GM18519 (cell line): Measurements from ENCODE around the gene NCAPD2.
A peak's percentile ranks its signal among the peaks of the same experiment; 100 is the strongest.
"Not testable (repeated sequence)": the region's sequence is repeated elsewhere in the genome, so short reads cannot be mapped to it uniquely, and the experiment has no call there.

Source experiments
- ATAC-seq: cut with Tn5 transposase; IDR thresholded peaks from one replicate; pipeline ENCODE4 v1.9.1; 2021; ENCODE audit warnings: mild to moderate bottlenecking, moderate library complexity; ENCODE audit not compliant: unreplicated experiment, low FRiP score

The NCAPD2 gene

DNA sequence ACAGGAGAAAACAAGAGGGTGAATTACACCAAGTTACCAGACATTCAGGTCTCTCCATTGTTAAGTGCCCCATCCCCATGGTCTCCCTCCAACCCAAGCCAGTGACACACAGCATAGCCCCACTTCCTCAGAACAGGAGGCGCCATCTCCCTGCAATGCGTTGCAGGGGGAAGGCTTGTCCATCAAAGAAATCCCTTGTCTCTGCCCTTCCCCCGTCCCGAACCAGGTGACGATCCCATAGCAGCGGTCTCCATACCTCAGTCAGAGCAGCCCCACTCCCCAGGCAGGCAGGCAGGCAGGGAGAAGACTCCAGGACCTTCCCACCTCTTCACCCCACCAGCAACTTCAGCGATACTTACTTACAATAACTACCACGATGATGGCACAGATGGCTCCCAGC, 29.4 kb upstream of the NCAPD2 start:
- ATAC-seq, result no peak

DNA sequence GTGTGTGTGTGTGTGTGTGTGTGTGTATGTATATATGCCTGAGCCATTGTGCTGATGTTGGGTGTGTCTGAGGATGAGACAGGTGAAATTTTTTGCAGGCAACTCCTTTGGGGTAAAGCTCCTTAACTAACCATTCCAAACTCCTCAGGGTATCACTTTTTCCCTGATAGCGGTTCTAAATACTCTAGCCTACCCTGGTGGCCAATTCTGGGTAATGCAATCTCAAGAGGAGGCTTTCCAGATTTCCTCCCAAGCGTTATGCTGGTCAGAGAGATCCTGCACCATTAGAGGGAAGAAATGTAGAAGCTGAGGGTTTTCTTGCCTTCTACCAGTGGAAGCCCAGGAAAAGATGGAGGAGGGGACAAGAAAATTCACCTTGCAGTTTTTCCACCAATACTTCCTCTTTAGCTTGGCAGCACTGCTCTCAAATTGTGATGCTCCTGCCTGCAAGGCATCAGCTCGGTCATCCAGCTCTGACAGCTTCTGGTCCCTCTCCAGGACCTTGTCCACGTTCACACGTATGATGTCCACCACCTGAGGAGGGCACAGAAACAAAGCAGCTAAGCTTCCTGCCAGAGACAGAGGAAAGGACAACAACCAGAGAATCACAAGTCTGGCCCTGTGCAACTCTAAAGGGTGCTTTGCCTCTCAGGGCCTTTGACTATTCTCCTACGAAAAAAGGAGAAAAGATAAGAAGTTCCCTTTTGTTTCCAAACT, 28.3 kb upstream of the NCAPD2 start:
- no peak for ATAC-seq

DNA sequence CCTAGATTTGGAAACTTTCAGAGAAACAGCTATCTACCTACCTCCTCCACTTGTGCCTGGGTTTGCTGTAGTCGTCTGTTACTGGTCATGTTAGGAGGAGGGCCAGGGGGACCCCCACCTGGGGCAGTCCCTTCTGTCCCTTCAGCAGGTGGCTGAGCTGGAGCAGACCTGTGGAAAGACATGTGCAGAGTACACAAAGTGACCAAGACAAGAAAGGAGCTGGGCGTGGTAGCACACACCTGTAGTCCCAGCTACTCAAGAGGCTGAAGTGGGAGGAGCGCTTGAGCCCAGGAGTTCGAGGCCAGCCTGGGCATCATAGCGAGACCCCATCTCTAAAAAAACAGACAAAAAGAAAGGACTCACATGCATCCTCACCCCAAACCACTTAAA, 27.7 kb upstream of the NCAPD2 start:
- no peak for ATAC-seq

DNA sequence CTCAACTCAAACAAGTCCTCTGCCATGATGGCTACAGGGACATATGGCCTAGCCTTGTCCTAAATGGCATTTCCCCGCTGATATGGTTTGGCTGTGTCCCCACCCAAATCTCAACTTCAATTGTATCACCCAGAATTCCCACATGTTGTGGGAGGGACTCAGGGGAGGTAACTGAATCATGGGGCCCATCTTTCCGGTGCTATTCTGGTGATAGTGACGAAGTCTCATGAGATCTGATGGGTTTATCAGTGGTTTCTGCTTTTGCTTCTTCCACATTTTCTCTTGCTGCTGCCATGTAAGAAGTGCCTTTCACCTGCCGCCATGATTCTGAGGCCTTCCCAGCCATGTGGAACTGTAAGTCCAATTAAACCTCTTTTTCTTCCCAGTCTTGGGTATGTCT, 27.2 kb upstream of the NCAPD2 start:
- ATAC-seq, result not testable (repeated sequence)

DNA sequence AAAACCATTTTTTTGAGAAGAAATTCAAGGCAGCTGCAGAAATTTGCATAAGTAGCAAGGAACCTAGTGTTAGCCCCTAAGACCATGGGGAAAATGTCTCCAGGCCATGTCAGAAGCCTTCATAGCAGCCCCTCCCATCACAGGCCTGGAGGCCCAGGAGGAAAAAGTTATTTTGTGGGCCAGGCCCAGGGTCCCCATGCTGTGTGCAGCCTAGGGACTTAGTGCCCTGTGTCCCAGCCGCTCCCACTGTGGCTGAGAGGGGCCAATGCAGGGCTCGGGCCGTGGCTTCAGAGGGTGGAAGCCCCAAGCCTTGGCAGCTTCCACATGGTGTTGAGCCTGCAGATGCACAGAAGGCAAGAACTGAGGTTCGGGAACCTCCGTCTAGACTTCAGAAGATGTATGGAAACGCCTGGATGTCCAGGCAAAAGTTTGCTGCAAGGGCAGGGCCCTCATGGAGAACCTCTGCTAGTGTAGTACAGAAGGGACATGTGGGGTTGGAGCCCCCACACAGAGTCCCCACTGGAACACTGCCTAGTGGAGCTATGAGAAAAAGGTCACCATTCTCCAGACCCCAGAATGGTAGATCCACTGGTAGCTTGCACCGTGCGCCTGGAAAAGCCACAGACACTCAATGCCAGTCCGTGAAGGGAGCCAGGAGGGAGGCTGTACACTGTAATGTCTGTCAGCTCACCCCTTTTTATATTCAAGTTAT, 26.2 kb upstream of the NCAPD2 start:
- ATAC-seq, result not testable (repeated sequence)

DNA sequence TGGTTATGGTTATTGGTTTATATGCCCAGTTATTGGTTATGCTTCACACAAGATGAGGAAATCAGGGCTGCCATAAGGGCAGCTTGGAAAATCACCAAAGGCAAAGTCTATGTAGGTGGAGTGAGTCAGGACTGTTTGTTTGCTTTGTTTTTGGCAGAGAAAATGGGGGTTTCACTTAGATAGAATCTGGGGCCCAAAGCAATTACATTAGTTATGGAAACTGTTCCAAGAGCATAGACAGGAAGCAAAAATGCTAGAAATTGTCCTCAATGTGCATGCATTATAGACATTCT, 25.7 kb upstream of the NCAPD2 start:
- ATAC-seq, result no peak

DNA sequence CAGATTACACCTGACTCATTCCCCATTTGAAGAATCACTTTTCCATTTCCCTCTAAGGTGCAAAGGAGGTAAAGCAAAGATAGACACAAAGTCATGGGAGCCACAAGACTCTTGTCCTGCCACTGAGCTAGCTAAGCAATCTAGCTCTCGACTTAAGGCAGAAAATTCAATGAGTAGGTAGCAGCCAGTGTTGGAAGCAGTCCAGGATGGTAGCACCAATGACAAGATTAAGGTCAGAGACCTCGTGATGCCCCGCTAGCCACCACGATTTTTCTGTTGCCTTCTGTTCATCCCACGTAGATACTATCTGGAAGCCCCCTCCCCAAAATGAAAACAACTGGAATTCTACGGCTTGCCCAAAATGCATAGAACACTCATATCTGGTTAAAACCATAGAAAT, 24.8 kb upstream of the NCAPD2 start:
- ATAC-seq, result no peak

DNA sequence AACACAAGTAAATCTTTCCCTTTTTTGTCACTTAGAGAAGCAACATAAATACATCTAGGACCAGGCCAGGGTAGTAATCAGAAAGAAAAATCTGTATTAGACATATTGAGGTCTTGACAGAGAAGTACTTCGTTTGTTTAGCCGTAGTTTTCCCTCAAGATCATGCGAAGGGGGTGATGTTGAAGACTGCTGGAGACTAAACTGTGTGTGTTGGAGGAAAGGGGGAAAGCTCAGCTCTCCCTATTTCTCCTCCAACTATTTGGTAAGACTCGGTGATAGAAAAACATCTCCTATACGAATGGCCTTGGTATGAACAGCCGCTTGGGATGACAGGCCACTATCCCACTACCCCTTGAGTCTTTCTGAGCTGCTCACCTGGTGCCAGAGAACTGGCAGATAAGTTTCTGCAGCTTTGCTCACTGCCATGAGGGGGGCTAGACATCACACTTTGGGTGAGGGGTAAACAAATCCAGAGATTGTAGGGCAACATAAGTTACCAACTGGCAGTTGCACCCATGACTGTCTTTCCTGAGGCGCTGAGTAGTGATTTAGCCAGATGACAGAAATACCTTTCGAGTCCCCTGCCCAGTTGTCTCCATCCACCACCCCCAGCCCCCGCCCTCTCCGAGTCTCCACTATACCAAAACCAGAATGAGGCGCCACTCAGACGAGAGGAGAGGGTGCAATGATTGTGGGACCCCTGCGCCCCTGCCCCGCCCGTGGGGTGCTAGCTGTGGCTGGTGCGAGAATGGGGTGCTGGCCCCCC, 24.1 kb upstream of the NCAPD2 start:
- ATAC-seq, result no peak

DNA sequence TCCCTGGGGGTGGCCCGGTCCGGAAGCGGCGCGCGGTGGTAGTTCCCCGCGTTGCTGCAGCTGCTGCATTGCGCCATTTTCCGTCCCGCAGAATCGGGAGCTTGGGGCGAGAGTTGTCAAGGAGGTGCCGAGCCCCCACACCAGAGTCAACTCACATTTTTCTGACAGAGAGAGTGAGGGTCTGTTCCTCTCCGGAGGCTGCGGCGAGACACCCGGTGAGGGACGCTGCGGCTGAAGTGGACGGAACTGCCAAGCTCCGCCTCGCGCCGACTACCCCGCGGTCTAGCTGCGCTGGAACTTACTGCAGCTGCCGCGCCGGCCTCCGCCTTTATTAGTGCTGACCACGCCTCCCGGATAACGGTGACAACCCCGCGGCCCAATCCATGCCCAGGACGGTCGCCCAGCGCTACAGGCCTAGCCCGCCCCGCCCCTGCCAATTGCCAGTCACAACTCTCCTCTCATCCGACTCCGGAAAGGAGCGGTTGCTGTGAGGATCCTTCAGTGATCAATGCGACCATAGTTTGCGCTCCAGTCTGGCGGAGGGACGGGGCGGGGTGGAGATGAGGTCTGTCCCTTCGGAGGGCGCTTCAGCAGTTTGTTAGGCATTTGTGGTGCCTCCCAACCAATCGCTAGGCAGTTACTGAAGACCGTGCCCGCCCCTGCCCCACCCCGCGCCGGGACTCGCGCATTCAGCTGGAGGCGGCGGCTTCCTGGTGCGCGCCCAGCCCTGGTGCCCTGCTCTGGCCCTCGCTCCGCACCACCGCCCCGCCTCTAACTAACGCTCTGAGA, 23.3 kb upstream of the NCAPD2 start, which contains the start of gene VAMP1:
TSS of gene VAMP1 (minus strand) at position 303 of the 789 bp plus-strand sequence. CDS start at position 157, 146 bp downstream.
- ATAC-seq, result peak; percentile 57

DNA sequence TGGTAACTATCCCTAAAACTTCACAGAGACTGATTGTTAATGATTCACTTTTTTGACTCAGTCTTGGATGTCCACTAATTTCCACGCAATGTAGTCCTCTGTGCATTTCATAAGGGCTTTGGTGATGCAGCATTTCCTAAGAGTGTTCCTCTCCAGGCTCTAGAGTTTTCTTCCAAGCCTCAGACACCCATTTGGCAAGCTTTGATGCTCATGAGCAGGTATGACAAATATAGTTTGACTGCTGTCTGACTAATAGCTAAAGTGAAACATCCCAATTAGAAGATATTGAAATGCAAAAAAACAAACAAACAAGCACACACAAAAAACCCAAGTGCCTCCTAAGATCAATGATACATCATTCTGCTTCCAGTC, 21.9 kb upstream of the NCAPD2 start:
- ATAC-seq, result no peak

DNA sequence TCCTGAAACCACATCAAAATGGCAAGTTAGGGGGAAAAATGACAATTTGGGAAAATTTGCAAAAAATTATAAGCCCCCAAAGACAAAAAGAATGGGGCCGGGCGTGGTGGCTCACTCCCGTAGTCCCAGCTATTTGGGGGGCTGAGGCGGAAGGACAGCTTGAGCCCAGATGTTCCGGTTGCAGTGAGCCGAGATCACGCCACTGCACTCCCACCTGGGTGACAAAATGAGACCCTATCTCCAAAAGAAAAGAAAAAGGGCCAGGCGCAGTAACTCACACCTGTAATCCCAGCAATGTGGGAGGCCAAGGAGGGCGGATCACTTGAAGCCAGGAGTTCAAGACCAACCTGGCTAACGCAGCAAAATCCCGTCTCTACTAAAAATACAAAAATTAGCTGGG, 21.4 kb upstream of the NCAPD2 start:
- no peak for ATAC-seq

DNA sequence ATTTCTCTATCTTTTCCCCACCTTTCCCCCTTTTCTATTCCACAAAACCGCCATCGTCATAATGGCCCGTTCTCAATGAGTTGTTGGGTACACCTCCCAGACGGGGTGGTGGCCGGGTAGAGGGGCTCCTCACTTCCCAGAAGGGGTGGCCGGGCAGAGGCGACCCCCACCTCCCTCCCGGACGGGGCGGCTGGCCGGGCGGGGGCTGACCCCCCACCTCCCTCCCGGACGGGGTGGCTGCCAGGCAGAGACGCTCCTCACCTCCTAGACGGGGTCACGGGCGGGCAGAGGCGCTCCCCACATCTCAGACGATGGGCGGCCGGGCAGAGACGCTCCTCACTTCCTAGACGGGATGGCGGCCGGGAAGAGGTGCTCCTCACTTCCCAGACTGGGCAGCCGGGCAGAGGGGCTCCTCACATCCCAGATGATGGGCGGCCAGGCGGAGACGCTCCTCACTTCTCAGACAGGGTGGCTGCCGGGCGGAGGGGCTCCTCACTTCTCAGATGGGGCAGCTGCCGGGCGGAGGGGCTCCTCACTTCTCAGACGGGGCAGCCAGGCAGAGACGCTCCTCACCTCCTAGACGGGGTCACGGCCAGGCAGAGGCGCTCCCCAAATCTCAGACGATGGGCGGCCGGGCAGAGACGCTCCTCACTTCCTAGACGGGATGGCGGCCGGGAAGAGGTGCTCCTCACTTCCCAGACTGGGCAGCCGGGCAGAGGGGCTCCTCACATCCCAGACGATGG, 18.5 kb upstream of the NCAPD2 start:
- not testable (repeated sequence) for ATAC-seq

DNA sequence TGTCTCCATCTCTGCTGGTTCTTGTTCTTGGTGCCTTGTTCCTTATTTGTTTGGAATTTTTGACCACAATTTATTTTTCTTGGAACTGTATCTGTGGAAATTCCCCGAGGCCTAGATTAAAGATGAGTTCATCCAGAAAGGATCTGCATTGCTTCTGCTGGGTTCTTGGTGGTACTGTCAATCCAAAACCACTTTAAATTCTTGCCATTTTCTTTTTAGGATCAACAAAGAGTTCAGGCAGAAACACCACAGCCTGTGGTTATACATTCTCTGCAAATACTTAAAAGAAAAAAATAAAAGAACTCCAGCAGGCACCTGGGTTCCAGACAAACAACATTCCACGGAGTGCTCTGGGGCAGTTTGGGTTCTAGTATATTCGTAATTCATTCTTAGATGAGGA, 17.4 kb upstream of the NCAPD2 start:
- ATAC-seq, result no peak

DNA sequence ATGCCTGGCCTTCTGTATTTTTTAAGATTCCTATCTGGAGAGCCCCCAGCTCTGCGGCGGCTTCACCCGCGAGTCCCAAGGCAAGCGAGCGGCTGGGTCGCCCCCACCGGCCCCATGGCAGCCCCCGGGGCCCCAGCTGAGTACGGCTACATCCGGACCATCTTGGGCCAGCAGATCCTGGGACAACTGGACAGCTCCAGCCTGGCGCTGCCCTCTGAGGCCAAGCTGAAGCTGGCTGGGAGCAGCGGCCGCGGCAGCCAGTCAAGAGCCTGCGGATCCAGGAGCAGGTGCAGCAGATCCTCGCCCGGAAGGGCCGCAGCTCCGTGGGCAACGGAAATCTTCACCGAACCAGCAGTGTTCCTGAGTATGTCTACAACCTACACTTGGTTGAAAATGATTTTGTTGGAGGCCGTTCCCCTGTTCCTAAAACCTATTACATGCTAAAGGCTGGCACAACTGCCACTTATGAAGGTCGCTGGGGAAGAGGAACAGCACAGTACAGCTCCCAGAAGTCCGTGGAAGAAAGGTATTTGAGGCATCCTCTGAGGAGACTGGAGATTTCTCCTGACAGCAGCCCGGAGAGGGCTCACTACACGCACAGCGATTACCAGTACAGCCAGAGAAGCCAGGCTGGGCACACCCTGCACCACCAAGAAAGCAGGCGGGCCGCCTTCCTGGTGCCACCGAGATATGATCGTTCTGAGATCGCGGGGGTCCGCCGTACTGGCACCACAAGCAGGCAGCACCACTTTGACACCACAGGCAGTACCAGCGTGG, 16.1 kb upstream of the NCAPD2 start:
- ATAC-seq, result not testable (repeated sequence)

DNA sequence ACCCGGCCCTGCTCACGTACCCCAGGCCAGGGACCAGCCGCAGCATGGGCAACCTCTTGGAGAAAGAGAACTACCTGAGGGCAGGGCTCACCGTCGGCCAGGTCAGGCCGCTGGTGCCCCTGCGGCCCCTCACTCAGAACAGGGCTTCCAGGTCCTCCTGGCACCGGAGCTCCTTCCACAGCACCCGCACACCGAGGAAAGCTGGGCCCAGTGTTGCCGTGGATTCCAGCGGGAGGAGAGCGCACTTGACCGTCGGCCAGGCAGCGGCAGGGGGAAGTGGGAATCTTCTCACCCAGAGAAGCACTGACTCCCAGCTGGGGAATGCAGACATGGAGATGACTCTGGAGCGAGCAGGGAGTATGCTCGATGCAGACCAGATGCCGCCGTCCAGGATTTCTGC, 15.5 kb upstream of the NCAPD2 start:
- ATAC-seq, result no peak

DNA sequence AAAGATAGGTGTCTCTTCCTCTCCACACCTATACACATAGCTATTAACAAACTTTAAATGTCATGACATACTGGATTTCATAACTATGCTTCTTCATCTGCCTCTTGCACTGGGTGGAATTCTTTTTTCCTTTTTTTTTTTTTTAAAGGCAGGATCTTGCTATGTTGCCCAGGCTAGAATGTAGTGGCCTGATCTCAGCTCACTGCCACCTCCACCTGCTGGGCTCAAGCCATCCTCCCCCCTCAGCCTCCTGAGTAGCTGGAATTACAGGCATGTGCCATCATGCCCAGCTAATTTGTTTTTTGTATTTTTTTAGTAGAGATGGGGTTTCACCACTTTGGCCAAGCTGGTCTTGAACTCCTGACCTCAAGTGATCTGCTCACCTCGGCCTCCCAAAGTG, 5.7 kb upstream of the NCAPD2 start:
- ATAC-seq, result no peak

DNA sequence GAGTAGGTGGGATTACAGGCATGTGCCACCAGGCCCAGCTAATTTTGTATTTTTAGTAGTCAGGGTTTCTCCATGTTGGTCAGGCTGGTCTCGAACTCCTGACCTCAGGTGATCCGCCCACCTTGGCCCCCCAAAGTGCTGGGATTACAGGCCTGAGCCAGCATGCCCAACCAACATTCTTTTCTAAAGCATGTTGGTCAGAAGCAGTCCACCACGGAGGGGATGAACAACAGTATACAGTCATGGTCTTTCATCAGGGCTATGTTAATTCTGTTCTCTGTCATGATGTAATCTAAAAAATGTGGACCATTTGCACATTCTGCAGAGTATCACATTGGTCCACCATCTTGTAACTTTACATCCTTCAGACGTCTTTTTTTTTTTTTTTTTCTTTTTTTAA, 4.5 kb upstream of the NCAPD2 start:
- no peak for ATAC-seq

DNA sequence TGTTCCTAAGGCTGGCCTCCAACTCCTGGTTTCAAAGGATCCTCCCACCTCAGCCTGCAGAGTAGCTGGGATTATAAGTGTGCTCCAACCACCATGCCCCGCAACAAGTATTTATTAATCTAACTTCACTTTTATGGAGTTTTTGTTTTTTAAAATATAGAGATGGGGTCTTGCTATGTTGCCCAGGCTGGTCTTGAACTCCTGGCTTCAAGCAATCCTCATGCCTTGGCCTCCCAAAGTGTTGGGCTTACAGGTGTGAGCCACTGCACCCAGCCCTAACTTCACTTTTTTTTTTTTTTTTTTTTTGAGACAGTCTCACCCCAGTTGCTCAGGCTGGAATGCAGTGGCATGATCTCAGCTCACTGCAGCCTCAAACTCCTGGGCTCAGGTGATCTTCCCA, 3.2 kb upstream of the NCAPD2 start:
- ATAC-seq, result not testable (repeated sequence)

DNA sequence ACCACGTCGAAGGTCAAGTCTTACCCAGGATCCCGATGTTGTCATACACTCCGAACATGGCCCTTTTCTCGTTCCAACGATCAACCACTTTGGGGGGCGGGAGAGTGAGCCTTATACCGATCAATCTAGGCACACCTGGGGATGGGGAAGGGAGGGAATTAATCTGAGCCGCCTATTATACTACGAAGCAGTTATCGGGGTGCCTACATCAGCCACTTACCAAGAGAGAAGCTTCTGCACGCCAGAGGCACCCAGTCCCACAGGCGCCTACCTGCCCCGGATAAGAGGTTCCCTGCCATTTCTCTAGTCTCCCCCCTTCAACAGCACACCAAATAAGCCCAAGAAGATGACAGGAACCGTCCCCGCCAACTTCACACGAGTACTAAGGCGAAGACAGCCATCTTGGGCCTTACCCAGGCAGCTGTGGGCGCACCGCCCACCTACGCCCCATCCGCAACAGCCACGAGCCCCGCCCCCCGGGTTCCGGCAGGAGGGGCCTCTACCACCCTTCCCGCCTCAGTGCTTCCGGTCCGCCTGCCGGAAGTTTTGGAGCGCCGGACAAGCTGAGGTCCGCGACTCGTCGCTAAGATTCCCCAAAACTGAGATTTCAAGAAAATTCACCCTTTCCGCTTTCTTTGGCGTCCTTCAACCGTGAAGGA, 935 bp upstream of the NCAPD2 start, which contains the start of gene MRPL51:
TSS of gene MRPL51 (minus strand) at position 425 of the 659 bp plus-strand sequence. CDS start at position 299, 126 bp downstream.
- peak; percentile 40 for ATAC-seq
